Esophagus squamous epithelium (tissue), 5 donors: ENCODE data around the gene S1PR3. TPM values are rescaled to one million over a fixed set of nuclear protein-coding genes. Genes with fewer than 3 reads are reported as not detected.
A peak's percentile ranks its signal among the peaks of the same experiment; 100 is the strongest.

Source experiments
- DNase-seq: peaks from one replicate; lab custom pipeline; 2025; lab: John Stamatoyannopoulos, UW
- H3K27ac ChIP-seq, 4 donors: fragments of 200-600 bp; sonication (generic); one replicate each; pipeline ENCODE4 v1.5.1; 2016 to 2019; ENCODE audit warnings: mild to moderate bottlenecking in 1 of 4
- H3K27me3 ChIP-seq, 4 donors: fragments of 200-600 bp; sonication (generic); 1 replicate in 3 of 4; 2 replicates in 1 of 4; pipeline versions ENCODE4 v1.5.1 to v1.6.0; 2017 to 2021; ENCODE audit warnings: antibody characterized with exemption in 1 of 4
- H3K36me3 ChIP-seq, 3 donors: fragments of 200-600 bp; sonication (generic); one replicate each; pipeline ENCODE4 v1.5.1; 2016 to 2019
- H3K4me1 ChIP-seq, 3 donors: fragments of 200-600 bp; sonication (generic); one replicate each; pipeline ENCODE4 v1.5.1; 2017 to 2019
- H3K4me3 ChIP-seq, 4 donors: fragments of 200-600 bp; sonication (generic); 1 replicate in 3 of 4; 2 replicates in 1 of 4; pipeline ENCODE4 v1.5.1; 2016 to 2019; ENCODE audit warnings: mild to moderate bottlenecking in 2 of 4, moderate library complexity in 1 of 4
- H3K9me3 ChIP-seq, 3 donors: fragments of 200-600 bp; sonication (generic); one replicate each; pipeline ENCODE4 v1.5.1; 2016 to 2019
- CTCF ChIP-seq, 6 experiments: fragments of 450-650 bp in 4 of 6; fragments of 200-600 bp in 2 of 6; sonication (generic) in 2 of 6; IDR thresholded peaks; one replicate each; pipeline ENCODE4 v1.5.1; 2016 to 2019; ENCODE audit warnings: antibody characterized with exemption in 6 of 6, mild to moderate bottlenecking in 4 of 6, moderate library complexity in 4 of 6
- POLR2A ChIP-seq, 4 donors: fragments of 450-650 bp; IDR thresholded peaks; one replicate each; pipeline ENCODE4 v1.6.1; 2017; ENCODE audit warnings: antibody characterized with exemption in 4 of 4, mild to moderate bottlenecking in 4 of 4, moderate library complexity in 3 of 4
- WGBS, 2 donors: methylation state at CpG; one replicate each; pipeline ENCODE4 v1.1.5; 2018; 5-methylcytosine and 5-hydroxymethylcytosine counted together
- intact Hi-C: fragments of 100-400 bp; cut with DNase I; formaldehyde crosslinking; loops from one replicate; pipeline ENCODE4 v1.15.0; 2022
- total RNA-seq, 4 donors: library from RNA; depleted of rRNA; stranded (reverse); fragments of >200 nt; gene quantifications; one replicate each; pipeline ENCODE4 v1.1.0, GENCODE V29; 2016
- donor health status: DM: yes; HTN: yes; CAD: no.

S1PR3 gene
- total RNA-seq, 4 donors from 2014 or later = 1.3 to 14.3 (median 6.8) TPM

- intact Hi-C loops = no loop called here
- H3K36me3 ChIP-seq = no peaks in the 10 kb centered on the region
- TF ChIP-seq POLR2A (IDR thresholded peaks at IDR 0.05) = no peak
- no peak overlapping the region for H3K4me3 ChIP-seq
- 86 to 89% methylated on average over 12 of the region's 14 CpGs for WGBS, 2 donors
- H3K27ac ChIP-seq = peak overlapping the region in 2 of 4 donors; percentile 40 to 48
- H3K27me3 ChIP-seq = peaks cover 0 to 19% (median 0%) of the 10 kb centered on the region in 4 donors
- H3K9me3 ChIP-seq = no peaks in the 10 kb centered on the region
- peaks cover 14 to 87% (median 24%) of the 10 kb centered on the region in 3 donors for H3K4me1 ChIP-seq
- no peak for DNase-seq
Observed at GRCh38 chr9:88996046-88996920, 5.0 kb downstream of the S1PR3 start.

GRCh38 chr9:88996921-88997235 lies 5.6 kb downstream of the S1PR3 start:
- H3K36me3 ChIP-seq = no peaks in the 10 kb centered on the region
- intact Hi-C loops = no loop called here
- TF ChIP-seq CTCF (IDR thresholded peaks at IDR 0.05) = no peak
- TF ChIP-seq POLR2A (IDR thresholded peaks at IDR 0.05) = no peak
- no peaks in the 10 kb centered on the region for H3K9me3 ChIP-seq
- DNase-seq = no peak
- H3K27ac ChIP-seq = peak overlapping the region in 3 of 4 donors; percentile 40 to 72 (median 48)
- WGBS, 2 donors = 80 to 84% methylated on average over 4 of the region's 4 CpGs
- H3K4me3 ChIP-seq = no peak overlapping the region
- peaks cover 14 to 87% (median 23%) of the 10 kb centered on the region in 3 donors for H3K4me1 ChIP-seq
- peaks cover 0 to 19% (median 0%) of the 10 kb centered on the region in 4 donors for H3K27me3 ChIP-seq

GRCh38 chr9:88997646-88998045 lies 6.4 kb downstream of the S1PR3 start:
- 73 to 93% methylated on average over 2 to 3 of the region's 8 CpGs for WGBS, 2 donors
- H3K27ac ChIP-seq = peak overlapping the region in 3 of 4 donors; percentile 58 to 76 (median 72)
- H3K4me3 ChIP-seq = no peak overlapping the region
- TF ChIP-seq CTCF (IDR thresholded peaks at IDR 0.05) (no peak), POLR2A (IDR thresholded peaks at IDR 0.05) (no peak)
- H3K9me3 ChIP-seq = no peaks in the 10 kb centered on the region
- no peaks in the 10 kb centered on the region for H3K36me3 ChIP-seq
- intact Hi-C loops = no loop called here
- DNase-seq = no peak
- H3K4me1 ChIP-seq = peaks cover 14 to 79% (median 16%) of the 10 kb centered on the region in 3 donors
- peaks cover 0 to 17% (median 0%) of the 10 kb centered on the region in 4 donors for H3K27me3 ChIP-seq

GRCh38 chr9:88998503-88998902 lies 7.2 kb downstream of the S1PR3 start:
- Histone ChIP-seq H3K4me3 (no peak overlapping the region), H3K27me3 (peaks cover 0 to 17% (median 0%) of the 10 kb centered on the region in 4 donors), H3K4me1 (peaks cover 14 to 77% (median 16%) of the 10 kb centered on the region in 3 donors), H3K9me3 (no peaks in the 10 kb centered on the region), H3K27ac (peak overlapping the region; percentile 18 to 76 (median 65)), H3K36me3 (no peaks in the 10 kb centered on the region)
- no peak for TF ChIP-seq CTCF (IDR thresholded peaks at IDR 0.05)
- no peak for TF ChIP-seq POLR2A (IDR thresholded peaks at IDR 0.05)
- 7 to 39% methylated on average over 2 of the region's 2 CpGs for WGBS, 2 donors
- intact Hi-C loops = no loop called here
- DNase-seq = no peak

- Histone ChIP-seq H3K4me1 (peaks cover 14 to 73% (median 16%) of the 10 kb centered on the region in 3 donors), H3K27ac (peak overlapping the region; percentile 18 to 76 (median 65)), H3K36me3 (no peaks in the 10 kb centered on the region), H3K4me3 (no peak overlapping the region), H3K27me3 (peaks cover 0 to 17% (median 0%) of the 10 kb centered on the region in 4 donors), H3K9me3 (no peaks in the 10 kb centered on the region)
- intact Hi-C loops = no loop called here
- WGBS, 2 donors = 20 to 75% methylated on average over 2 to 3 of the region's 9 CpGs
- DNase-seq = no peak
- TF ChIP-seq POLR2A (IDR thresholded peaks at IDR 0.05) (no peak), CTCF (IDR thresholded peaks at IDR 0.05) (no peak)
Observed at GRCh38 chr9:88998911-88999310, 7.6 kb downstream of the S1PR3 start.
